CD14-positive monocyte (primary cell): ENCODE data around the gene GRM8. TPM values are rescaled to one million over a fixed set of nuclear protein-coding genes. Genes with fewer than 3 reads are reported as not detected.

Experiments
- DNase-seq, 3 donors: peaks; one replicate each; pipeline ENCODE4 v3.0.0-alpha.2; 2011 to 2022
- H2AFZ ChIP-seq: 2 replicates; pipeline ENCODE4 v1.6.0; 2012; ENCODE audit warnings: mild to moderate bottlenecking, low read depth, low read length, inconsistent platforms; ENCODE audit not compliant: insufficient read depth, poor library complexity, severe bottlenecking
- H3K27ac ChIP-seq, 2 donors: 1 replicate in 1 of 2; 2 replicates in 1 of 2; pipeline ENCODE4 v1.5.1; 2012 to 2013; ENCODE audit warnings: low read length in 2 of 2, control low read depth in 1 of 2, inconsistent platforms in 1 of 2, low read depth in 1 of 2, mild to moderate bottlenecking in 1 of 2
- H3K27me3 ChIP-seq, 2 donors: one replicate each; pipeline versions ENCODE4 v1.6.0 to v1.6.1; 2011 to 2013; ENCODE audit warnings: low read length in 2 of 2; ENCODE audit not compliant: control insufficient read depth in 2 of 2, insufficient read depth in 2 of 2
- H3K36me3 ChIP-seq, 2 donors: replicated peaks in 1 of 2; 1 replicate in 1 of 2; 2 replicates in 1 of 2; pipeline versions ENCODE4 v1.5.1 to v1.6.1; 2012 to 2013; ENCODE audit warnings: low read length in 2 of 2, control low read depth in 1 of 2, inconsistent platforms in 1 of 2, mild to moderate bottlenecking in 1 of 2; ENCODE audit not compliant: insufficient read depth in 2 of 2, control insufficient read depth in 1 of 2
- H3K4me1 ChIP-seq, 2 donors: 1 replicate in 1 of 2; 2 replicates in 1 of 2; pipeline versions ENCODE4 v1.5.1 to v1.6.1; 2012 to 2013; ENCODE audit warnings: low read length in 2 of 2, control low read depth in 1 of 2, inconsistent platforms in 1 of 2, mild to moderate bottlenecking in 1 of 2, moderate library complexity in 1 of 2; ENCODE audit not compliant: insufficient read depth in 2 of 2, control insufficient read depth in 1 of 2
- H3K4me2 ChIP-seq: replicated peaks from 2 replicates; pipeline ENCODE3; 2012; ENCODE audit warnings: low read length, moderate library complexity, mild to moderate bottlenecking; ENCODE audit not compliant: poor library complexity, severe bottlenecking; ENCODE audit errors: extremely low read depth
- H3K4me3 ChIP-seq, 3 experiments: fragments of 200-600 bp in 1 of 3; sonication (generic) in 1 of 3; replicated peaks in 1 of 3; 1 replicate in 2 of 3; 2 replicates in 1 of 3; pipeline ENCODE4 v1.5.1; 2011 to 2013; ENCODE audit warnings: low read length in 3 of 3, mild to moderate bottlenecking in 3 of 3, control low read depth in 2 of 3, low read depth in 2 of 3, inconsistent platforms in 1 of 3, moderate library complexity in 1 of 3
- H3K79me2 ChIP-seq: 2 replicates; pipeline ENCODE4 v1.6.0; 2012; ENCODE audit warnings: mild to moderate bottlenecking, control low read depth, inconsistent platforms, low read length, moderate library complexity; ENCODE audit not compliant: insufficient read depth
- H3K9ac ChIP-seq: 2 replicates; pipeline ENCODE4 v1.6.0; 2017; ENCODE audit warnings: low read length, mild to moderate bottlenecking; ENCODE audit not compliant: insufficient read depth, poor library complexity, severe bottlenecking
- H3K9me3 ChIP-seq, 2 donors: replicated peaks in 1 of 2; 1 replicate in 1 of 2; 2 replicates in 1 of 2; pipeline versions ENCODE4 v1.5.1 to v1.6.1; 2012 to 2013; ENCODE audit warnings: low read length in 2 of 2, control low read depth in 1 of 2; ENCODE audit not compliant: control insufficient read depth in 1 of 2, insufficient read depth in 1 of 2
- H4K20me1 ChIP-seq: 2 replicates; pipeline ENCODE4 v1.6.0; 2012; ENCODE audit warnings: mild to moderate bottlenecking, low read length, control low read depth, moderate library complexity; ENCODE audit not compliant: insufficient read depth
- H3K27ac Mint-ChIP-seq, 7 donors: one replicate each; pipeline ENCODE4 v1.8.0; 2020; ENCODE audit warnings: mild to moderate bottlenecking in 7 of 7, mixed read lengths in 7 of 7, moderate library complexity in 6 of 7, inconsistent platforms in 2 of 7
- H3K27me3 Mint-ChIP-seq, 3 donors: one replicate each; pipeline ENCODE4 v1.8.0; 2021 to 2022; ENCODE audit warnings: low read depth in 3 of 3, mild to moderate bottlenecking in 3 of 3, mixed read lengths in 3 of 3, moderate library complexity in 3 of 3, inconsistent platforms in 1 of 3
- H3K36me3 Mint-ChIP-seq, 2 donors: one replicate each; pipeline ENCODE4 v1.8.0; 2020; ENCODE audit warnings: mixed read lengths in 2 of 2, inconsistent platforms in 1 of 2, mild to moderate bottlenecking in 1 of 2
- H3K4me1 Mint-ChIP-seq: one replicate; pipeline ENCODE4 v1.8.0; 2020; ENCODE audit warnings: mild to moderate bottlenecking, mixed read lengths
- H3K4me3 Mint-ChIP-seq, 2 donors: one replicate each; pipeline ENCODE4 v1.8.0; 2020; ENCODE audit warnings: mild to moderate bottlenecking in 2 of 2, mixed read lengths in 2 of 2, moderate library complexity in 1 of 2
- H3K9me3 Mint-ChIP-seq, 7 donors: one replicate each; pipeline ENCODE4 v1.8.0; 2020 to 2022; ENCODE audit warnings: mixed read lengths in 7 of 7, mild to moderate bottlenecking in 6 of 7, moderate library complexity in 6 of 7, inconsistent platforms in 2 of 7
- WGBS: methylation state at CpG from one replicate; pipeline ENCODE4 v1.1.5; 2013; ENCODE audit warnings: missing lambda C conversion rate; ENCODE audit not compliant: insufficient coverage; 5-methylcytosine and 5-hydroxymethylcytosine counted together
- intact Hi-C, 2 donors: fragments of 100-400 bp; cut with micrococcal nuclease; formaldehyde crosslinking; loops; one replicate each; pipeline versions ENCODE4 v1.15.0 to v1.15.1; 2023
- polyA plus RNA-seq, 3 donors: library from polyadenylated mRNA; depleted of rRNA in 1 of 3; unstranded in 2 of 3; stranded (reverse) in 1 of 3; fragments of 300-500 nt in 2 of 3; fragments of >200 nt in 1 of 3; fragmentation: Illumina TruSeq in 2 of 3; gene quantifications; 1 replicate in 2 of 3; 2 replicates in 1 of 3; pipeline ENCODE4 v1.2.3, GENCODE V29; 2012 to 2021
- TF ChIP-seq, protein P1 (sequence below): fragments of 200-600 bp; IDR thresholded peaks from one replicate; pipeline ENCODE4 v1.8.0; 2022; ENCODE audit warnings: antibody characterized with exemption, mild to moderate bottlenecking

GRM8 gene
- polyA plus RNA-seq, 3 donors, result not detected

DNA sequence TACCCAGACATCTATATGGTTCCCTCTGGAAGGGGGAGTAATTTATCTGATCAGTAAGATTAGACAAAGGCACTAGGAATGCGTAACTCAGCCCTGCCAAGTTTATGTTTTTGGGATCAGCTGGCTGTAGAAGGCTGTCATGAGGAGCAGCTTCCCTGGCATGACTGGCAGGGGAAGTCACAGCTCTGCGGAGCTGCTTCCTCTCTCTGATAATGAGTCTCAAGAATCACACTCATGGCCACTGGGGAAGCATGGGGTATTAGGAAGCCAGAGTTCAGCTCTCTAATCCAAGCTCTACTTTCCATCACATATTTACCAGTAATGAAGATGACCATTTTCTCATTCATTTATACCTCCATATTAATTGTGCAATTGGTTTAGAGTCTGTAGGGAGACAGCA is 758.9 kb downstream of the GRM8 start:
- Histone ChIP-seq H2AFZ (no peak overlapping the region), H3K79me2 (no peaks in the 10 kb centered on the region), H3K4me2 (no peak overlapping the region), H3K27ac (no peak overlapping the region), H3K4me3 (no peak overlapping the region), H3K9ac (no peak overlapping the region), H4K20me1 (no peaks in the 10 kb centered on the region), H3K36me3 (no peaks in the 10 kb centered on the region), H3K4me1 (no peaks in the 10 kb centered on the region), H3K9me3 (peaks cover 0 to 4% of the 10 kb centered on the region in 2 donors), H3K27me3 (no peaks in the 10 kb centered on the region)
- 33% methylated on average over 1 of the region's 2 CpGs for WGBS
- TF ChIP-seq, protein P1, sequence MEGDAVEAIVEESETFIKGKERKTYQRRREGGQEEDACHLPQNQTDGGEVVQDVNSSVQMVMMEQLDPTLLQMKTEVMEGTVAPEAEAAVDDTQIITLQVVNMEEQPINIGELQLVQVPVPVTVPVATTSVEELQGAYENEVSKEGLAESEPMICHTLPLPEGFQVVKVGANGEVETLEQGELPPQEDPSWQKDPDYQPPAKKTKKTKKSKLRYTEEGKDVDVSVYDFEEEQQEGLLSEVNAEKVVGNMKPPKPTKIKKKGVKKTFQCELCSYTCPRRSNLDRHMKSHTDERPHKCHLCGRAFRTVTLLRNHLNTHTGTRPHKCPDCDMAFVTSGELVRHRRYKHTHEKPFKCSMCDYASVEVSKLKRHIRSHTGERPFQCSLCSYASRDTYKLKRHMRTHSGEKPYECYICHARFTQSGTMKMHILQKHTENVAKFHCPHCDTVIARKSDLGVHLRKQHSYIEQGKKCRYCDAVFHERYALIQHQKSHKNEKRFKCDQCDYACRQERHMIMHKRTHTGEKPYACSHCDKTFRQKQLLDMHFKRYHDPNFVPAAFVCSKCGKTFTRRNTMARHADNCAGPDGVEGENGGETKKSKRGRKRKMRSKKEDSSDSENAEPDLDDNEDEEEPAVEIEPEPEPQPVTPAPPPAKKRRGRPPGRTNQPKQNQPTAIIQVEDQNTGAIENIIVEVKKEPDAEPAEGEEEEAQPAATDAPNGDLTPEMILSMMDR, result no peak
- peaks cover 1 to 2% (median 1%) of the 10 kb centered on the region in 3 donors for H3K27me3 Mint-ChIP-seq
- intact Hi-C loops, result no loop called here
- H3K36me3 Mint-ChIP-seq, result no peaks in the 10 kb centered on the region
- peaks cover 0 to 5% (median 0%) of the 10 kb centered on the region in 7 donors for H3K9me3 Mint-ChIP-seq
- DNase-seq, result no peak
- no peak overlapping the region for H3K27ac Mint-ChIP-seq
- no peaks in the 10 kb centered on the region for H3K4me1 Mint-ChIP-seq
- H3K4me3 Mint-ChIP-seq, result no peak overlapping the region

DNA sequence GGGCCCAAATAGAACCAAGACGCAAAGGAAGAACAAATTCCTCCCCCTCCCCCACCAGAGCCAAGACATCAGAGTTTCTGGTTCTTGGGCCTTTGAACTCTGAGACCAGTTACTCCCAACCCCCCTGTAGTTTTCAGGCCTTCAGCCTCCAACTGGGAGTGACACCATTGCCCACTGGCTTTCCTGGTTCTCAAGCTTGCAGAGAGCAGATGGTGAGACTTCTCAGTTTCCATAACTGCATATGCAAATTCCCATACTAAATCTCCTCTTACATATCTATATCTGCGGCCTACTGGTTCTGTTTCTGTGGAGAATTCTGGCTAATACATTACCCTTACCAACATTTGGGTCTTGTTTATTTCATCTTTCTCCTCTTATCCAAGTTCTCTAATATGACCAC is 762.9 kb downstream of the GRM8 start:
- Mint-ChIP-seq H3K9me3 (peaks cover 0 to 7% (median 0%) of the 10 kb centered on the region in 7 donors), H3K4me3 (no peak overlapping the region), H3K27me3 (peaks cover 1 to 2% (median 1%) of the 10 kb centered on the region in 3 donors), H3K27ac (no peak overlapping the region), H3K36me3 (no peaks in the 10 kb centered on the region), H3K4me1 (no peaks in the 10 kb centered on the region)
- Histone ChIP-seq H3K27me3 (no peaks in the 10 kb centered on the region), H3K79me2 (no peaks in the 10 kb centered on the region), H3K36me3 (no peaks in the 10 kb centered on the region), H3K4me1 (no peaks in the 10 kb centered on the region), H3K9ac (no peak overlapping the region), H3K4me3 (no peak overlapping the region), H4K20me1 (no peaks in the 10 kb centered on the region), H2AFZ (no peak overlapping the region), H3K27ac (no peak overlapping the region), H3K9me3 (peaks cover 0 to 4% of the 10 kb centered on the region in 2 donors), H3K4me2 (no peak overlapping the region)
- intact Hi-C loops, result no loop called here
- TF ChIP-seq, protein P1, result no peak
- WGBS, result 100% methylated on average over 1 of the region's 2 CpGs
- DNase-seq, result no peak
